IMR-90 (cell line): ENCODE results near the gene ADPRHL1. TPM values are rescaled to one million over a fixed set of nuclear protein-coding genes. Genes with fewer than 3 reads are reported as not detected.

ENCODE experiments used
- ATAC-seq: fragments of 200-7000 bp; cut with Tn5 transposase; 2 replicates; pipeline ENCODE4 v1.9.1; 2020; ENCODE audit warnings: low read depth, mild to moderate bottlenecking, moderate library complexity
- BruUV-seq: library from RNA; stranded (reverse); fragments of 400-500 nt; replicated peaks from 2 replicates; lab custom pipeline; 2021; lab: Mats Ljungman, UMichigan
- CTCF ChIA-PET: fragments of 300-600 bp; formaldehyde crosslinking; extraction: SDS; loops from one replicate; lab custom pipeline; 2021; ENCODE audit warnings: antibody characterized with exemption; lab: Yijun Ruan, JAX
- POLR2A ChIA-PET: fragments of 300-600 bp; sonication (Branson Sonifier 250); formaldehyde crosslinking; loops from one replicate; lab custom pipeline; 2022; ENCODE audit warnings: antibody characterized with exemption; ENCODE audit not compliant: unreplicated experiment; lab: Charles Lee
- DNase-seq: peaks from one replicate; pipeline ENCODE4 v3.0.0; 2013
- H2AFZ ChIP-seq: replicated peaks from 2 replicates; pipeline ENCODE3; 2013; ENCODE audit warnings: low read length, mild to moderate bottlenecking; ENCODE audit not compliant: poor library complexity
- H2AK5ac ChIP-seq: 2 replicates; pipeline ENCODE4 v1.6.1; 2013; ENCODE audit warnings: low read depth, low read length, inconsistent platforms
- H2AK9ac ChIP-seq: replicated peaks from 2 replicates; pipeline ENCODE3; 2013; ENCODE audit warnings: mild to moderate bottlenecking, low read depth, low read length, moderate library complexity; ENCODE audit not compliant: poor library complexity
- H2BK120ac ChIP-seq: 2 replicates; pipeline ENCODE4 v1.6.1; 2013; ENCODE audit warnings: low read depth, low read length, inconsistent platforms
- H2BK15ac ChIP-seq: 3 replicates; pipeline ENCODE4 v1.6.1; 2013; ENCODE audit warnings: low read depth, low read length, inconsistent platforms
- H2BK20ac ChIP-seq: 2 replicates; pipeline ENCODE4 v1.6.1; 2013; ENCODE audit warnings: low read depth, mild to moderate bottlenecking, inconsistent platforms, low read length, moderate library complexity
- H2BK5ac ChIP-seq: 2 replicates; pipeline ENCODE4 v1.6.1; 2013; ENCODE audit warnings: mild to moderate bottlenecking, low read depth, low read length, inconsistent platforms; ENCODE audit not compliant: poor library complexity, severe bottlenecking
- H3K14ac ChIP-seq: replicated peaks from 2 replicates; pipeline ENCODE4 v1.6.1; 2013; ENCODE audit warnings: low read depth, low read length, inconsistent platforms
- H3K18ac ChIP-seq: 2 replicates; pipeline ENCODE4 v1.6.1; 2013; ENCODE audit warnings: low read depth, low read length, control low read depth
- H3K23ac ChIP-seq: 2 replicates; pipeline ENCODE4 v1.6.1; 2013; ENCODE audit warnings: low read depth, low read length, inconsistent platforms
- H3K27ac ChIP-seq: 2 replicates; pipeline ENCODE4 v1.5.1; 2013; ENCODE audit warnings: mild to moderate bottlenecking, control low read depth, low read length; ENCODE audit not compliant: insufficient read depth
- H3K27me3 ChIP-seq: 2 replicates; pipeline ENCODE4 v1.6.1; 2013; ENCODE audit warnings: low read length; ENCODE audit not compliant: control insufficient read depth, insufficient read depth
- H3K36me3 ChIP-seq: 2 replicates; pipeline ENCODE4 v1.6.1; 2013; ENCODE audit warnings: low read length, mixed read lengths; ENCODE audit not compliant: control insufficient read depth, insufficient read depth
- H3K4ac ChIP-seq: 2 replicates; pipeline ENCODE4 v1.6.1; 2013; ENCODE audit warnings: low read depth, low read length, inconsistent platforms
- H3K4me1 ChIP-seq: 2 replicates; pipeline ENCODE4 v1.6.1; 2013; ENCODE audit warnings: low read length, mixed read lengths; ENCODE audit not compliant: control insufficient read depth, insufficient read depth
- H3K4me2 ChIP-seq: 2 replicates; pipeline ENCODE4 v1.6.1; 2013; ENCODE audit warnings: low read depth, mild to moderate bottlenecking, control low read depth, low read length, moderate library complexity
- H3K4me3 ChIP-seq: 2 replicates; pipeline ENCODE4 v1.5.1; 2013; ENCODE audit warnings: low read depth, mild to moderate bottlenecking, control low read depth, low read length, moderate library complexity; ENCODE audit not compliant: insufficient read depth
- H3K56ac ChIP-seq: 2 replicates; pipeline ENCODE4 v1.6.1; 2013; ENCODE audit warnings: low read length, inconsistent platforms; ENCODE audit not compliant: insufficient read depth; ENCODE audit errors: extremely low read depth
- H3K79me1 ChIP-seq, 2 experiments: 2 replicates each; pipeline ENCODE4 v1.6.1; 2013; ENCODE audit warnings: low read length in 2 of 2, inconsistent platforms in 1 of 2, low read depth in 1 of 2
- H3K9ac ChIP-seq: 2 replicates; pipeline ENCODE4 v1.6.1; 2013; ENCODE audit warnings: low read depth, low read length, control low read depth
- H3K9me1 ChIP-seq: 2 replicates; pipeline ENCODE4 v1.6.1; 2013; ENCODE audit warnings: low read length, inconsistent platforms; ENCODE audit not compliant: insufficient read depth
- H3K9me3 ChIP-seq: 2 replicates; pipeline ENCODE4 v1.6.1; 2013; ENCODE audit warnings: low read length; ENCODE audit not compliant: control insufficient read depth, insufficient read depth
- H4K20me1 ChIP-seq: 2 replicates; pipeline ENCODE4 v1.6.1; 2013; ENCODE audit warnings: low read length, inconsistent platforms; ENCODE audit not compliant: insufficient read depth
- H4K5ac ChIP-seq: 2 replicates; pipeline ENCODE4 v1.6.1; 2013; ENCODE audit warnings: mild to moderate bottlenecking, low read depth, low read length, control low read depth
- H4K8ac ChIP-seq, 2 experiments: 2 replicates each; pipeline ENCODE4 v1.6.1; 2013; ENCODE audit warnings: low read depth in 2 of 2, low read length in 2 of 2, control low read depth in 1 of 2, inconsistent platforms in 1 of 2
- H4K91ac ChIP-seq: 2 replicates; pipeline ENCODE4 v1.6.1; 2013; ENCODE audit warnings: low read depth, low read length, inconsistent platforms; ENCODE audit not compliant: insufficient read depth
- BHLHE40 ChIP-seq: fragments of 150-350 bp; IDR thresholded peaks from 2 replicates; pipeline ENCODE4 v1.6.1; 2016; ENCODE audit warnings: mild to moderate bottlenecking, low read depth, low read length
- CHD1 ChIP-seq: IDR thresholded peaks from 2 replicates; pipeline ENCODE4 v1.6.1; 2012; ENCODE audit warnings: low read depth, low read length, improper control_type of control experiment
- MXI1 ChIP-seq: IDR thresholded peaks from 2 replicates; pipeline ENCODE4 v1.6.1; 2012; ENCODE audit warnings: low read depth, mild to moderate bottlenecking, low read length, moderate library complexity, borderline replicate concordance
- NFE2L2 ChIP-seq: fragments of 150-350 bp; IDR thresholded peaks from 2 replicates; pipeline ENCODE4 v1.6.1; 2016; ENCODE audit warnings: low read depth, mild to moderate bottlenecking, low read length
- WGBS, 2 experiments: methylation state at CpG; one replicate each; pipeline versions ENCODE4 v1.1.5 to v1.1.7; 2013; ENCODE audit warnings: missing lambda C conversion rate in 2 of 2; ENCODE audit not compliant: insufficient read length in 1 of 2; ENCODE audit errors: extremely low coverage in 2 of 2; 5-methylcytosine and 5-hydroxymethylcytosine counted together
- dilution Hi-C: fragments of 300-500 bp; cut with HindIII; formaldehyde crosslinking; loops from one replicate; pipeline ENCODE4 v1.14.3; 2018; ENCODE audit warnings: low sequenced_read_pairs; ENCODE audit not compliant: unreplicated experiment
- in situ Hi-C: fragments of 300-500 bp; cut with MboI; formaldehyde crosslinking; loops from 3 replicates; pipeline ENCODE4 v1.14.3; 2019; ENCODE audit warnings: low sequenced_read_pairs, inconsistent platforms, mixed read lengths
- intact Hi-C: fragments of 100-400 bp; cut with micrococcal nuclease; formaldehyde crosslinking; loops from 2 replicates; pipeline ENCODE4 v1.10.0; 2022
- polyA plus RNA-seq, 3 experiments: library from polyadenylated mRNA; depleted of rRNA; stranded (reverse); fragments of >200 nt; gene quantifications; 2 replicates each; pipeline ENCODE4 v1.2.3, GENCODE V29; 2012; ENCODE audit warnings: low replicate concordance in 1 of 3
- total RNA-seq: library from RNA; depleted of rRNA; stranded (reverse); fragments of >200 nt; gene quantifications from 2 replicates; pipeline ENCODE4 v1.2.3, GENCODE V29; 2012
- TF ChIP-seq, protein P1 (sequence below): fragments of 150-350 bp; IDR thresholded peaks from 2 replicates; pipeline ENCODE4 v1.6.1; 2017; ENCODE audit warnings: mild to moderate bottlenecking, antibody characterized with exemption, low read length, low read depth

ADPRHL1 gene
- total and polyA plus RNA-seq, 2 of the 4 experiments (the other 2 are of a cell fraction) = 0.36 to 0.67 TPM

DNA sequence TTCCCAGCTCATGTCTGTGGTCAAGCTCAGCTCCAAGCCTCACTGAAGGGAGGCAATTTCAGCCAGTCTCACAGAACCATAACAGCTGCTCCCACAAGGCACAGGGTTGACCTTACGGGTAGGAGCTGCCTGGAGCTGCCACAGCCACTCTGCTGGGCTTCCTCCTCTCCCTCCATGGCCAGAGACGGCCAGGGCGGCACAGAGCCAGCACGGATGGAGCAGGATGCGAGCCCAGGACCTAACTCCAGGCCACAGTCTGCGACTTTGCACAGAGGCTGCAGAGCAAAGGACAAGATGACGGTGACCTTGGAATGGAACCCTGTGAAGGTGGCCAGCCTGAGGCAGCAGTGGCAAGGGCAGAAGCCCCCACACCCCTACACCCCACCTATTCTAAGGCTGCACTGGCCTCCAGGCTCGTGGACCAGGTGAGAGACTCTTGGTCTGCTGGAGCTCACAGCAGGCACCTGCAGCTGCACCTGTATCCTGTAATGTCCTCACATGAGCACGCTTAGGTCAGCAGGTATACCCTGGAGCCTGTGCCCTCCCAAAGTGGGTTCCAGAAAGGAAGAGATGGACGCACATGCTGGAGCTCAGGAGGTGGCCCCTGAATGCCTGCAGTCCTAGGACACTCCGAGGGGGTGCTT lies 29.6 kb downstream of the ADPRHL1 start:
- H2BK20ac ChIP-seq = no peak overlapping the region
- CTCF ChIA-PET = no interaction called here
- no peak overlapping the region for H3K9ac ChIP-seq
- H3K4me2 ChIP-seq = no peak overlapping the region
- H3K27me3 ChIP-seq = peaks cover under 1% of the 10 kb centered on the region; the same call in 1 of the 2 replicates
- dilution Hi-C loops (no loop called here), intact Hi-C loops (no loop called here), in situ Hi-C loops (no loop called here)
- H3K18ac ChIP-seq = no peak overlapping the region
- H3K79me1 ChIP-seq = no peaks in the 10 kb centered on the region
- no peak overlapping the region for H2BK120ac ChIP-seq
- H2AK5ac ChIP-seq = no peak overlapping the region
- POLR2A ChIA-PET = no interaction called here
- TF ChIP-seq, protein P1, sequence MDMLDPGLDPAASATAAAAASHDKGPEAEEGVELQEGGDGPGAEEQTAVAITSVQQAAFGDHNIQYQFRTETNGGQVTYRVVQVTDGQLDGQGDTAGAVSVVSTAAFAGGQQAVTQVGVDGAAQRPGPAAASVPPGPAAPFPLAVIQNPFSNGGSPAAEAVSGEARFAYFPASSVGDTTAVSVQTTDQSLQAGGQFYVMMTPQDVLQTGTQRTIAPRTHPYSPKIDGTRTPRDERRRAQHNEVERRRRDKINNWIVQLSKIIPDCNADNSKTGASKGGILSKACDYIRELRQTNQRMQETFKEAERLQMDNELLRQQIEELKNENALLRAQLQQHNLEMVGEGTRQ = no peak
- no peak for TF ChIP-seq BHLHE40
- no peak for TF ChIP-seq MXI1
- no peak for TF ChIP-seq NFE2L2
- TF ChIP-seq CHD1 = no peak
- no peak overlapping the region for H3K27ac ChIP-seq
- no peaks in the 10 kb centered on the region for H4K20me1 ChIP-seq
- ATAC-seq (no peak), DNase-seq (no peak)
- H2BK15ac ChIP-seq = no peak overlapping the region
- H3K56ac ChIP-seq = no peak overlapping the region
- no peaks in the 10 kb centered on the region for H3K36me3 ChIP-seq
- H4K5ac ChIP-seq = no peak overlapping the region
- H3K14ac ChIP-seq = no peak overlapping the region
- H2BK5ac ChIP-seq = no peak overlapping the region
- H3K9me3 ChIP-seq = no peaks in the 10 kb centered on the region
- no peak overlapping the region for H3K23ac ChIP-seq
- H2AK9ac ChIP-seq = no peak overlapping the region
- no peak overlapping the region for H3K4me3 ChIP-seq
- no peak overlapping the region for H3K4ac ChIP-seq
- H2AFZ ChIP-seq = no peak overlapping the region
- WGBS, 2 experiments = 81% methylated on average over 4 of the region's 11 CpGs; no CpG with 5 or more reads in 1 of the 2 experiments
- no peak overlapping the region for H4K91ac ChIP-seq
- peaks cover 10% of the 10 kb centered on the region; the same call in 1 of the 2 replicates for H3K4me1 ChIP-seq
- H3K9me1 ChIP-seq = no peaks in the 10 kb centered on the region
- no peak overlapping the region for H4K8ac ChIP-seq
- no TSS peak for BruUV-seq
